ENCODE results near the gene GNB1L. TPM values are rescaled to one million over a fixed set of nuclear protein-coding genes. Genes with fewer than 3 reads are reported as not detected.

GNB1L gene
- total RNA-seq, 4 donors from 2014 or later: 4.6 to 8.7 (median 6.8) TPM

DNA sequence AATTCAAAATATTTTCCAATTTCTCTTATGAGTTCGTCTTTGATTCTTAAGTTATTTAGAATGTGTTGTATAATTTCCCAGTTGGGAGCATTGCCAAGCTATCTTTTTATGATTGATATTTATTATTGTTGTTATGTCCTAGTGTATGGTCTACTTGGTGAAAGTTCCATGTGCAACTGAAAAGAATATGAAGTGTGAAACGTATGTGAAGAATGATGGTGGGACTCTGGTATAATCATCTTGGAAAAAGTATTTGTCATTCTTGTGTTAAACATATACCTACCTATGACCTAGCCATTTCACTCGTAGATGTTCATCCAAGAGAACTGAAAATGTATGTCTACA is 12.0 kb upstream of the GNB1L start:
- no peaks in the 10 kb centered on the region for H3K27me3 ChIP-seq
- H3K4me3 ChIP-seq: no peak overlapping the region
- DNase-seq (ENCODE audit: extremely low spot score): no peak
- TF ChIP-seq EP300 (IDR thresholded peaks at IDR 0.05) (no peak), CTCF (IDR thresholded peaks at IDR 0.05) (no peak), POLR2A (IDR thresholded peaks at IDR 0.05; ENCODE audit: low read depth) (no peak), POLR2AphosphoS5 (IDR thresholded peaks at IDR 0.05) (no peak)
- no peak overlapping the region for H3K27ac ChIP-seq (replicated peaks in 1 of 4)
- H3K9me3 ChIP-seq: no peaks in the 10 kb centered on the region
- intact Hi-C loops (cut with DNase I): no loop called here
- H3K4me1 ChIP-seq: peaks cover 0 to 4% (median 0%) of the 10 kb centered on the region in 4 donors
- 91% methylated on average over 3 of the region's 3 CpGs for WGBS
- H3K36me3 ChIP-seq: no peaks in the 10 kb centered on the region

DNA sequence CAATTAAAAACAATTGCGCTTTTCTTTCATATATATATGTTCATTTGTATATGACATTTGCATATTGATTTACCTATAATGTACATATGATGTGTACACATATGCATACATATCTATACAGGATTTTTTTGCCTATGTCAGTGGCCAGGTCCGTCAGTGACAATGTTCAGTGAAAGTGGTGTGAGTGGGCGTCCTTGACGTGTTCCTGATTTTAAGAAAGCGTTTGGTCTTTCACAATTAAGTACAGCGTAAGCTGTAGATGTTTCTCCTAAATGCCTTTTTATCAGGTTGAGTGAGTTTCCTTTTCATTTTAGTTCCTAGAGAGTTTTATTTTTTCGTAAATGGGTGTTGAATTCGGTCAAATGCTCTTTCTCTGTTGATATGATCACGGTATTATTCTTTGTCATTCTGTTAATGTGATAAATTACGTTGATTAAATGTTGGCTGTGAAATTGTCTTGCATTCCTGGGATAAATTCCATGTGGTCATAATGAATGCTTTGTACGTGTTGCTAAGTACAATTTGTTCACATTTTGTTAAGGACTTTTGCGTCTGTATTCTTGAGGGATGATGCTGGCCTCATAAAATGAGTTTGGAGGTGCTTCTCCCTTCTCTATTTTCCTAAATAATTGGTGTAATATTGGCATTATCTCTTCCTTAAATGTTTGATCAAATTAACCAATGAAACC is 10.6 kb upstream of the GNB1L start:
- DNase-seq (ENCODE audit: extremely low spot score): no peak
- 82% methylated on average over 12 of the region's 12 CpGs for WGBS
- H3K27ac ChIP-seq (replicated peaks in 1 of 4): no peak overlapping the region
- H3K4me1 ChIP-seq: peaks cover 0 to 4% (median 0%) of the 10 kb centered on the region in 4 donors
- intact Hi-C loops (cut with DNase I): no loop called here
- no peak for TF ChIP-seq EP300 (IDR thresholded peaks at IDR 0.05)
- TF ChIP-seq POLR2A (IDR thresholded peaks at IDR 0.05; ENCODE audit: low read depth): no peak
- TF ChIP-seq CTCF (IDR thresholded peaks at IDR 0.05): no peak
- no peak for TF ChIP-seq POLR2AphosphoS5 (IDR thresholded peaks at IDR 0.05)
- H3K4me3 ChIP-seq: no peak overlapping the region
- no peaks in the 10 kb centered on the region for H3K9me3 ChIP-seq
- H3K27me3 ChIP-seq: no peaks in the 10 kb centered on the region
- H3K36me3 ChIP-seq: no peaks in the 10 kb centered on the region

DNA sequence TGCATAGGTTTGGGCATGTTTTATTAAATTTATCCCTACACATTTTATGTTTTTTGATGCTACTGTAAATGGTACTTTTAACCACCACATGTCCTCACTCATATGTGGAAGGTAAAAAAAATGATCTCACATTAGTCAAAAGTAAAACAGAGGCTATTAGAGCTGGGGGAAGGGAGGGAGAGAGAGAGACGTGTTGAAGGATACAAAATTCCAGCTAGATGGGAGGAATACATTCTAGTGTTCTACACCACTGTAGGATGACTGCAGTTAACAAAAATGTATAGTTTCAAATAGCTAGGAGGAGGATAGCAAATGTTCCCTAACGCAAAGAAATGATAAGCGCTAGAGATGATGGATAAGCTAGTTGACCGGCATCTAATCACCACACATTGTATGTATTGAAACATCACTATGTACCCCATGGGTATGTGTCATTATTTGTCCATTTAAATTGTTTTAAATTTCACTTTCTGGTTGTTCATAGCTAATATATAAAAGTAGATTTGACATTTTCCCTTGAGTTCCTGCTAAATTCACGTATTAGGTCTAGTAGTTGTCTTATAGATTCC is 9.9 kb upstream of the GNB1L start:
- TF ChIP-seq CTCF (IDR thresholded peaks at IDR 0.05): no peak
- no peak for TF ChIP-seq POLR2A (IDR thresholded peaks at IDR 0.05; ENCODE audit: low read depth)
- no peak for TF ChIP-seq POLR2AphosphoS5 (IDR thresholded peaks at IDR 0.05)
- no peak for TF ChIP-seq EP300 (IDR thresholded peaks at IDR 0.05)
- Histone ChIP-seq H3K4me3 (no peak overlapping the region), H3K27ac (replicated peaks in 1 of 4) (no peak overlapping the region), H3K36me3 (no peaks in the 10 kb centered on the region), H3K4me1 (peaks cover 0 to 3% (median 0%) of the 10 kb centered on the region in 4 donors), H3K27me3 (no peaks in the 10 kb centered on the region), H3K9me3 (no peaks in the 10 kb centered on the region)
- no peak for DNase-seq (ENCODE audit: extremely low spot score)
- WGBS: 91% methylated on average over 5 of the region's 5 CpGs
- intact Hi-C loops (cut with DNase I): no loop called here

DNA sequence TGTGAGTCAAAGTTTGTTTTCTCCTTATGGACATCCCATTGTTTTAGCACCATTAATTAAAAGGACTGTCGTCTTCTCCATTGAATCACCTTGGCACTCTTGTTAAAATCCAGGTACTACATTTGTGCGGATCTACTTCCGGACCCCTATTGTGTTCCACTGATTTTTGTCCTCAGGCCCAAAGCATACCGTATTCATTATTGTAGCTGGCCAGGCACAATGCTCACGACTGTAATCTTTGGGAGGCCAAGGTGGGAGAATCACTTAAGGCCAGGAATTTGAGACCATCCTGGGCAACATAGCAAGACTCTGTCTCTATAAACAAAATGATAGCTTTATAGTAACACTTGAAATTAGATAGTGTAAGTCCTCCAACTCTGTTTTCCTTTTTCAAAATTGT is 8.9 kb upstream of the GNB1L start:
- Histone ChIP-seq H3K9me3 (no peaks in the 10 kb centered on the region), H3K27ac (replicated peaks in 1 of 4) (no peak overlapping the region), H3K4me3 (no peak overlapping the region), H3K4me1 (no peaks in the 10 kb centered on the region), H3K27me3 (no peaks in the 10 kb centered on the region), H3K36me3 (no peaks in the 10 kb centered on the region)
- no peak for TF ChIP-seq CTCF (IDR thresholded peaks at IDR 0.05)
- no peak for TF ChIP-seq POLR2A (IDR thresholded peaks at IDR 0.05; ENCODE audit: low read depth)
- no peak for TF ChIP-seq EP300 (IDR thresholded peaks at IDR 0.05)
- TF ChIP-seq POLR2AphosphoS5 (IDR thresholded peaks at IDR 0.05): no peak
- DNase-seq (ENCODE audit: extremely low spot score): no peak
- intact Hi-C loops (cut with DNase I): no loop called here
- WGBS: 91% methylated on average over 5 of the region's 5 CpGs

Measured in esophagus muscularis mucosa (tissue), 4 donors.